Peyer's patch (tissue), 4 donors: ENCODE measurements around the gene CMTM2. TPM values are rescaled to one million over a fixed set of nuclear protein-coding genes. Genes with fewer than 3 reads are reported as not detected.
A peak's percentile ranks its signal among the peaks of the same experiment; 100 is the strongest.

Experiments
- DNase-seq, 3 donors: peaks; one replicate each; pipeline ENCODE4 v3.0.0-alpha.2; 2017 to 2019
- H3K27ac ChIP-seq, 4 donors: fragments of 200-600 bp; sonication (generic); one replicate each; pipeline ENCODE4 v1.5.1; 2016 to 2019
- H3K27me3 ChIP-seq, 2 donors: fragments of 200-600 bp; sonication (generic); one replicate each; pipeline ENCODE4 v1.5.1; 2019
- H3K36me3 ChIP-seq, 3 donors: fragments of 200-600 bp; sonication (generic); one replicate each; pipeline ENCODE4 v1.5.1; 2016 to 2019
- H3K4me1 ChIP-seq, 4 donors: fragments of 200-600 bp; sonication (generic); one replicate each; pipeline ENCODE4 v1.5.1; 2016 to 2019
- H3K4me3 ChIP-seq, 4 donors: fragments of 200-600 bp; sonication (generic); 1 replicate in 3 of 4; 2 replicates in 1 of 4; pipeline ENCODE4 v1.5.1; 2016 to 2019; ENCODE audit warnings: mild to moderate bottlenecking in 1 of 4
- H3K9me3 ChIP-seq, 4 donors: fragments of 200-600 bp; sonication (generic); one replicate each; pipeline ENCODE4 v1.5.1; 2016 to 2019; ENCODE audit warnings: mild to moderate bottlenecking in 1 of 4
- POLR2A ChIP-seq, 2 donors: fragments of 450-650 bp; IDR thresholded peaks; one replicate each; pipeline ENCODE4 v1.5.1; 2017; ENCODE audit warnings: antibody characterized with exemption in 2 of 2, mild to moderate bottlenecking in 2 of 2, moderate library complexity in 2 of 2
- total RNA-seq, 4 donors: library from RNA; depleted of rRNA; stranded (reverse); fragments of >200 nt; gene quantifications; one replicate each; pipeline ENCODE4 v1.1.0, GENCODE V29; 2016
- TF ChIP-seq, protein P1 (sequence below), 6 experiments: fragments of 450-650 bp in 4 of 6; fragments of 200-600 bp in 2 of 6; sonication (generic) in 1 of 6; IDR thresholded peaks; one replicate each; pipeline ENCODE4 v1.5.1; 2017 to 2019; ENCODE audit warnings: antibody characterized with exemption in 6 of 6, mild to moderate bottlenecking in 3 of 6, moderate library complexity in 1 of 6

The CMTM2 gene
- total RNA-seq, result not detected

DNA sequence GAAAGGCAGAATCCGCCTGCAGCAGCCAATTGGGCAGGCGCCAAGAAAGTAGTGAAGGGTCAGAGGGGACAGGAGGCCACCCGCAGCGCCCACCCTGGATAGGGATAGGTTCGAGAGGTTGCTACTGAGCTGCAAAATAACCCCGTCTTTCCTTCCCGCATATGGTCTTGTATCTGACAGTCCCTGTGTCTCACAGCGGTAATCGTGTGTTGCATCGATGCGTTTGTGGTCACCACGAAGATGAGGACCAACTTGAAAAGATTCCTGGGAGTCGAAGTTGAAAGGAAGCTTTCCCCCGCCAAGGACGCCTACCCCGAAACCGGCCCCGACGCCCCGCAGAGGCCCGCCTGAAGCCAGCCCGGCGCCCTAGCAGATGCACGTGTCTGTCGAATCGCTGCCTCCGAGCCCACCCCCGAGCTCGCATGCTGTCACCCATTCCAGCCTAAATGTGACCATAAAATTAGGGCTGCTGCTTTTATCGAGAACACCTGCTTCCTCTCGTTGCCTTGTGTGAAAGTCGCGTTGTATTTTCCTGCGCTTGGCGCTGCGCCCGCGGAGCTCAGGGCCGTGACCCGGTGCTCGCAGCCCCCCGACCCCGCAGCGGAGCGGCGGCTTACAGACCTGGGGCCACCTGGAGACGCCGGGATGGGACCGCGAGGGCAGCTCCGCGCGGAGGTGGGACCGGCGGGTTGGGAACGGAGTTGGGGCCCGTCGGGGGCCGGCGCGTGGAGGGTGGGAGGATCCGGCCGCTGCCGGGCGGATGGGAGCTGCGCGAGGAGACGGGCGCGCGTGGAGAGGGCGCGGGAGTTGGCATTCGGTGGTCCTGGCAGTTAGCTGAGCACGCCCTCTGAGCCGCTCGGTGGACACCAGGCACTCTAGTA lies at the start of gene CMTM2:
Gene CMTM2 (plus strand): TSS at position 813 of the 881 bp plus-strand sequence. CDS start 145 bp downstream, outside the sequence.
- Histone ChIP-seq H3K9me3 (no peaks in the 10 kb centered on the region), H3K4me3 (peak within 1 kb of the TSS; percentile 22 to 48 (median 46)), H3K36me3 (no peaks in the 10 kb centered on the region), H3K27ac (no peak within 1 kb of the TSS), H3K4me1 (peaks cover 0 to 13% (median 5%) of the 10 kb centered on the region in 4 donors), H3K27me3 (no peaks in the 10 kb centered on the region)
- TF ChIP-seq, protein P1, sequence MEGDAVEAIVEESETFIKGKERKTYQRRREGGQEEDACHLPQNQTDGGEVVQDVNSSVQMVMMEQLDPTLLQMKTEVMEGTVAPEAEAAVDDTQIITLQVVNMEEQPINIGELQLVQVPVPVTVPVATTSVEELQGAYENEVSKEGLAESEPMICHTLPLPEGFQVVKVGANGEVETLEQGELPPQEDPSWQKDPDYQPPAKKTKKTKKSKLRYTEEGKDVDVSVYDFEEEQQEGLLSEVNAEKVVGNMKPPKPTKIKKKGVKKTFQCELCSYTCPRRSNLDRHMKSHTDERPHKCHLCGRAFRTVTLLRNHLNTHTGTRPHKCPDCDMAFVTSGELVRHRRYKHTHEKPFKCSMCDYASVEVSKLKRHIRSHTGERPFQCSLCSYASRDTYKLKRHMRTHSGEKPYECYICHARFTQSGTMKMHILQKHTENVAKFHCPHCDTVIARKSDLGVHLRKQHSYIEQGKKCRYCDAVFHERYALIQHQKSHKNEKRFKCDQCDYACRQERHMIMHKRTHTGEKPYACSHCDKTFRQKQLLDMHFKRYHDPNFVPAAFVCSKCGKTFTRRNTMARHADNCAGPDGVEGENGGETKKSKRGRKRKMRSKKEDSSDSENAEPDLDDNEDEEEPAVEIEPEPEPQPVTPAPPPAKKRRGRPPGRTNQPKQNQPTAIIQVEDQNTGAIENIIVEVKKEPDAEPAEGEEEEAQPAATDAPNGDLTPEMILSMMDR (IDR thresholded peaks at IDR 0.05), result no peak
- TF ChIP-seq POLR2A (IDR thresholded peaks at IDR 0.05), result no peak
- DNase-seq, result no peak

GRCh38 chr16:66529475-66529874 lies 49.8 kb upstream of the CMTM2 start:
- Histone ChIP-seq H3K36me3 (peaks cover 0 to 70% (median 2%) of the 10 kb centered on the region in 3 donors), H3K9me3 (no peaks in the 10 kb centered on the region), H3K4me1 (peaks cover 0 to 12% (median 6%) of the 10 kb centered on the region in 4 donors), H3K4me3 (no peak overlapping the region), H3K27ac (no peak overlapping the region), H3K27me3 (no peaks in the 10 kb centered on the region)
- no peak for DNase-seq
- TF ChIP-seq POLR2A (IDR thresholded peaks at IDR 0.05), result no peak
- TF ChIP-seq, protein P1 (IDR thresholded peaks at IDR 0.05), result no peak

DNA sequence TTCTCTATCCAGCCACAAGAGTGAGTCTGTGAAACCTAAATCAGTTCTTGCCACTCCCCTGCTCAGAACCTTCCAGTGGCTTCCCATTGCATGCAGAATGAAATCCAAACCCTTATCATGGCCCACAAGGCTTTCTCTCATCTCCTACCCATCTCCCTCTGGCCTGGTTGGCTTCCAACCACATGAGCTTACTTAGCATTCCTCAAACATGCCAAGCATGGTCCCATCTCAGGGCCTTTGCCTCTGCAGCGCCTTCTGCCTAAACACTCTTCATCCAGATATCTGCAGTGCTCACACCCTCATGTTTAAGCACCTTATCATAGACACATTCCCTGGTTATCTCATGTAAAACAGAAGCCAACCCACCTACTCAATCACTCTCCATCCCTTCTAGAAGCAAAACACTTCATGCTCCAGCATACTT lies 44.9 kb upstream of the CMTM2 start:
- Histone ChIP-seq H3K4me3 (no peak overlapping the region), H3K9me3 (no peaks in the 10 kb centered on the region), H3K4me1 (peaks cover 0 to 10% (median 3%) of the 10 kb centered on the region in 4 donors), H3K36me3 (peaks cover 0 to 55% (median 0%) of the 10 kb centered on the region in 3 donors), H3K27ac (no peak overlapping the region), H3K27me3 (no peaks in the 10 kb centered on the region)
- TF ChIP-seq, protein P1 (IDR thresholded peaks at IDR 0.05), result no peak
- TF ChIP-seq POLR2A (IDR thresholded peaks at IDR 0.05), result no peak
- DNase-seq, result no peak

DNA sequence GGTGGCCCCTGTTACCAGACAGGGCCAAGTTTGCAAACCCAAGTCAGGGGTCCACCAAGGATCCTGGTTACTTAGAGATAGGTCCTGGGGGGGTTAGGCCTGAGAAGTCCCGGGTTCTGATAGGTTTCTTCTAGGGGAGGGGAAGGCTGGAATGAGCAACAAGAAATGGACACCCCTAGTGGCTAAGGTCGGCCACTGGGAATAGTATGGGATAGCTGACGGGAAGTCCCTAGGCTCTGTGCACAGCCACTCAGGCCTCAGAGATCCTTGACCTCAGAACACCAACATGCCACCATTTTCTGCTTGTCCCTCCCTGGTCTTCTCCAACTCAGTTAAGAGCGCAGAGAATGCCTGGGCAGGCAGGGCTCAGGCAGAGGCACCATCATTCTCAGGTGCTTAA lies 42.7 kb upstream of the CMTM2 start:
- Histone ChIP-seq H3K27me3 (no peaks in the 10 kb centered on the region), H3K9me3 (no peaks in the 10 kb centered on the region), H3K4me1 (peaks cover 0 to 10% (median 7%) of the 10 kb centered on the region in 4 donors), H3K27ac (no peak overlapping the region), H3K36me3 (peaks cover 0 to 38% (median 0%) of the 10 kb centered on the region in 3 donors), H3K4me3 (no peak overlapping the region)
- DNase-seq, result no peak
- TF ChIP-seq POLR2A (IDR thresholded peaks at IDR 0.05), result no peak
- TF ChIP-seq, protein P1 (IDR thresholded peaks at IDR 0.05), result no peak

- Histone ChIP-seq H3K27me3 (no peaks in the 10 kb centered on the region), H3K9me3 (no peaks in the 10 kb centered on the region), H3K4me1 (peaks cover 0 to 10% (median 7%) of the 10 kb centered on the region in 4 donors), H3K4me3 (no peak overlapping the region), H3K36me3 (peaks cover 0 to 40% (median 0%) of the 10 kb centered on the region in 3 donors), H3K27ac (no peak overlapping the region)
- DNase-seq, result no peak
- TF ChIP-seq POLR2A (IDR thresholded peaks at IDR 0.05), result no peak
- TF ChIP-seq, protein P1 (IDR thresholded peaks at IDR 0.05), result no peak
Observed at GRCh38 chr16:66537236-66537635, 42.0 kb upstream of the CMTM2 start.
